ENCODE data around the gene FYCO1.

FYCO1 gene

DNA sequence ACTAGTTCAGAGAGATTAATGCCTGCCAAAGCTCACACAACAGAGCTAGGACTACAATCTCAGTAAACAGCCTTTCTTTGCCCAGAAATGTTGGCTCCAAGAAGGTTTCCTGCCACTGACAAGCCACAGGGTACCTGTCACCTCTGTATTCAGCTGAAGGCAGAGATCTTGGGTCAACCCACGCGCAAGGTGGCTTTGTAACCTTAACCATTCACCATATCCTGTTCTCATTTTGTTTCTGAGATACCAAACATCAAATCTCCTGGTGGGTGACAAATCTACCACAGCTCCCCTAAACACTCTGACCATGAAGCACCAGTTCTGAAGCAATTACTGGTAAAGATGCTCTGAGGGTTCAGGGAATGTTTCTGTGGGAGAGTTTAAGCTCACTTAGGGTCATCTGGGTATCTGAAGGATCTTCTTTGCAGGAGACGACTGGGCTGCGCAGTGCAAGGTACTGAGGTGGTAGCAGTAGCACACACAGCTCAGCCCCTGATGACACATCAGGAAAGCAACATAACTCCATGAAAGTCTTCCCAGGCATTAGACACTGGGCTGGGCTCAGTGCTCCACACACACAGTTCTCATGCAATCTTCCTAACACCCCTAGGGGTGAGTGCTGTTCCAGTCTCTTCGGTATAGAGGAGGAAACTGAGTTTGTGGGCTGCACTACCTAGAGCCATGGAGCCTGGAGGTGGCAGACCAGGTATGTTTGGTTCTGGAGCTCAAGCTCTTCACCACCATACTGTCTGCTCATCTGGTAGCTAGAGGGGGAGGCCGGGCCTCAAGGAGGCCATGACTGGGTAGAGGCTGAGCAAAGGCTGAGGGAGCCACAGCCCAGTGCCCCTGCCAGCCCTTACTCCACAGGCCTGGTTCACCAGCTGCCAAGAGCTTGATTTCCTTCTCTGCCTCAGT is 44.7 kb downstream of the FYCO1 start:
- Histone ChIP-seq H3K4me2 (ENCODE audit: low read length) (no peak overlapping the region), H3K56ac (ENCODE audit: low read length) (no peak overlapping the region), H2BK5ac (ENCODE audit: low read length) (no peak overlapping the region), H3K18ac (ENCODE audit: low read length) (no peak overlapping the region), H3K79me1 (ENCODE audit: low read length) (no peaks in the 10 kb centered on the region), H4K8ac (ENCODE audit: low read depth, low read length) (no peak overlapping the region), H2AK5ac (ENCODE audit: low read length) (no peak overlapping the region), H2BK15ac (replicated peaks; ENCODE audit: low read depth) (no peak overlapping the region), H3K9ac (ENCODE audit: low read length) (no peak overlapping the region), H3K23ac (ENCODE audit: low read length) (no peak overlapping the region), H3K27me3 (ENCODE audit: insufficient read depth, low read length, poor library complexity) (no peaks in the 10 kb centered on the region), H4K5ac (ENCODE audit: low read length) (no peak overlapping the region), H3K4me3 (ENCODE audit: low read length) (no peak overlapping the region), H3K27ac (ENCODE audit: low read depth, low read length) (no peak overlapping the region), H3K4me1 (ENCODE audit: control insufficient read depth, low read depth, low read length) (no peaks in the 10 kb centered on the region), H3K36me3 (ENCODE audit: control insufficient read depth, insufficient read depth, low read length) (peaks cover 3% of the 10 kb centered on the region), H2BK120ac (ENCODE audit: low read depth, low read length) (no peak overlapping the region), H3K79me2 (ENCODE audit: control insufficient read depth, insufficient read depth, low read length) (no peaks in the 10 kb centered on the region), H3K4ac (ENCODE audit: low read depth, low read length) (no peak overlapping the region)
- no peak for DNase-seq
- WGBS (ENCODE audit: extremely low coverage, insufficient coverage, low lambda C conversion rate): no CpG with 5 or more reads among the region's 6 CpGs

DNA sequence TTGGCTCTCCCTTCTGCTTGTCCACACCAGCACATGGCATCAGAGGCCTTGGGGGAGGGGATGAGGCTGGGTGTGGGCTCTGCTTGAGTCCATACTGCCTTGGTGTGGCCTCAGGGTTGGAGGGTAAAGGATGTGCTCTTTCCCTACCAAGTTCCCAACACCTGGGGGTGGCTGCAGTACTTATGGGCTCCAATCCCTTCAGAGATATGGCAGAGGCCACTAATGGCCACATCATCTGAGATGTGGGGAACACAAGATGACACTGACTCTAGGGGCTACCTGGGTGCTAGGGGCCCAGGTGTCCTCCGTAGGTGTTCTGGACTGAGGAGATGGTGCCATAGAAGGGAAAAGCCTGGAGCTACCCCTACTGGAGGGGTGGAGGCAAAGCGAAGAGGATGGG is 45.5 kb downstream of the FYCO1 start:
- Histone ChIP-seq H3K4ac (ENCODE audit: low read depth, low read length) (no peak overlapping the region), H4K8ac (ENCODE audit: low read depth, low read length) (no peak overlapping the region), H3K4me2 (ENCODE audit: low read length) (no peak overlapping the region), H3K18ac (ENCODE audit: low read length) (no peak overlapping the region), H2BK120ac (ENCODE audit: low read depth, low read length) (no peak overlapping the region), H3K23ac (ENCODE audit: low read length) (no peak overlapping the region), H3K27ac (ENCODE audit: low read depth, low read length) (no peak overlapping the region), H3K56ac (ENCODE audit: low read length) (no peak overlapping the region), H2BK5ac (ENCODE audit: low read length) (no peak overlapping the region), H3K9ac (ENCODE audit: low read length) (no peak overlapping the region), H2AK5ac (ENCODE audit: low read length) (no peak overlapping the region), H3K4me1 (ENCODE audit: control insufficient read depth, low read depth, low read length) (no peaks in the 10 kb centered on the region), H4K5ac (ENCODE audit: low read length) (no peak overlapping the region), H3K79me1 (ENCODE audit: low read length) (no peaks in the 10 kb centered on the region), H3K27me3 (ENCODE audit: insufficient read depth, low read length, poor library complexity) (no peaks in the 10 kb centered on the region), H3K79me2 (ENCODE audit: control insufficient read depth, insufficient read depth, low read length) (no peaks in the 10 kb centered on the region), H3K36me3 (ENCODE audit: control insufficient read depth, insufficient read depth, low read length) (peaks cover 3% of the 10 kb centered on the region), H3K4me3 (ENCODE audit: low read length) (no peak overlapping the region), H2BK15ac (replicated peaks; ENCODE audit: low read depth) (no peak overlapping the region)
- WGBS (ENCODE audit: extremely low coverage, insufficient coverage, low lambda C conversion rate): no CpG with 5 or more reads among the region's 2 CpGs
- no peak for DNase-seq

DNA sequence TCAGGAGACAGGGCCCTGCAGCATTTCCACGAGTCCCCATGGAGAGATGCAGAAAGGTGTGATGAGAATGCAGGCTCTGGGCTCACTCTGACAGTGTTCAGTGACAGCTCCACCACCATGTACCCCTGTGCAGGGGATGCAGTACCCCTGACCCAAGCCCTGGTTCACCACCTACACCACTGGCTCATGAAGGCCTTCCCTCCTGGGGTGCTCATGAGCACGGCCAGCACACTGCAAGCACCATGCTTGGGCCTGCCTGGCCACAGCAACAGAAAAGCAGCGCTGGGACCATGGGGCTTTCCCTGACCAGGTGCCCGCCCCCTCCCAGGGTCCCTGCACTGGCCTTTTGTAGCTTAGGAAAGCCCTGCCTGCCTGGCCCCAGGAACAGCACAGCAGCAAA is 46.2 kb downstream of the FYCO1 start:
- Histone ChIP-seq H3K23ac (ENCODE audit: low read length) (no peak overlapping the region), H4K5ac (ENCODE audit: low read length) (no peak overlapping the region), H2BK5ac (ENCODE audit: low read length) (no peak overlapping the region), H3K4me2 (ENCODE audit: low read length) (no peak overlapping the region), H2AK5ac (ENCODE audit: low read length) (no peak overlapping the region), H3K4ac (ENCODE audit: low read depth, low read length) (no peak overlapping the region), H3K9ac (ENCODE audit: low read length) (no peak overlapping the region), H3K36me3 (ENCODE audit: control insufficient read depth, insufficient read depth, low read length) (peaks cover 1% of the 10 kb centered on the region), H3K79me2 (ENCODE audit: control insufficient read depth, insufficient read depth, low read length) (no peaks in the 10 kb centered on the region), H3K56ac (ENCODE audit: low read length) (no peak overlapping the region), H3K4me3 (ENCODE audit: low read length) (no peak overlapping the region), H3K18ac (ENCODE audit: low read length) (no peak overlapping the region), H3K27me3 (ENCODE audit: insufficient read depth, low read length, poor library complexity) (no peaks in the 10 kb centered on the region), H4K8ac (ENCODE audit: low read depth, low read length) (no peak overlapping the region), H3K79me1 (ENCODE audit: low read length) (no peaks in the 10 kb centered on the region), H3K27ac (ENCODE audit: low read depth, low read length) (no peak overlapping the region), H2BK120ac (ENCODE audit: low read depth, low read length) (no peak overlapping the region), H3K4me1 (ENCODE audit: control insufficient read depth, low read depth, low read length) (no peaks in the 10 kb centered on the region), H2BK15ac (replicated peaks; ENCODE audit: low read depth) (no peak overlapping the region)
- WGBS (ENCODE audit: extremely low coverage, insufficient coverage, low lambda C conversion rate): no CpG with 5 or more reads among the region's 4 CpGs
- no peak for DNase-seq

DNA sequence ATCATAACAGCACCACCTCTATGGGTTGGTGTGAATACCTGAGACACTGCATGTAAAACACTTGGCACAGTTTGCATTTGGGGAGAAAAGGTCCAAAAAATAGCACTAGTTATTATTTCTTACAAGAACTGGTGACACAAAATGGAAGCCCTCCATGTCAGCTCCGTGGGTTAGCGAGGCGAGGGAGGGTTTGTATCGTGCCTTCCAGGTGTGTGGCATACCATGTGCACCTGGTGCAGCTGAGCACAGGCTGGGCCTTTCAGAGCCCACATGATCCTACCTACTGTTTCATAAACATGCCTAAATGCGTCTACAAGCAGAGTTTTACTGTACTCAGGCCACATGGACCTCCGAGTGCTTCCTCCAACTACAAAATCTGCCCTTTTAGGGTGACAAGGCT is 46.7 kb downstream of the FYCO1 start:
- Histone ChIP-seq H3K23ac (ENCODE audit: low read length) (no peak overlapping the region), H3K4me2 (ENCODE audit: low read length) (no peak overlapping the region), H3K4ac (ENCODE audit: low read depth, low read length) (no peak overlapping the region), H3K56ac (ENCODE audit: low read length) (no peak overlapping the region), H3K79me1 (ENCODE audit: low read length) (no peaks in the 10 kb centered on the region), H3K18ac (ENCODE audit: low read length) (no peak overlapping the region), H3K27ac (ENCODE audit: low read depth, low read length) (no peak overlapping the region), H3K9ac (ENCODE audit: low read length) (no peak overlapping the region), H2BK5ac (ENCODE audit: low read length) (no peak overlapping the region), H2AK5ac (ENCODE audit: low read length) (no peak overlapping the region), H3K4me1 (ENCODE audit: control insufficient read depth, low read depth, low read length) (no peaks in the 10 kb centered on the region), H3K36me3 (ENCODE audit: control insufficient read depth, insufficient read depth, low read length) (peaks cover 1% of the 10 kb centered on the region), H4K8ac (ENCODE audit: low read depth, low read length) (no peak overlapping the region), H2BK120ac (ENCODE audit: low read depth, low read length) (no peak overlapping the region), H3K4me3 (ENCODE audit: low read length) (no peak overlapping the region), H3K79me2 (ENCODE audit: control insufficient read depth, insufficient read depth, low read length) (no peaks in the 10 kb centered on the region), H4K5ac (ENCODE audit: low read length) (no peak overlapping the region), H3K27me3 (ENCODE audit: insufficient read depth, low read length, poor library complexity) (no peaks in the 10 kb centered on the region), H2BK15ac (replicated peaks; ENCODE audit: low read depth) (no peak overlapping the region)
- no CpG with 5 or more reads among the region's 6 CpGs for WGBS (ENCODE audit: extremely low coverage, insufficient coverage, low lambda C conversion rate)
- no peak for DNase-seq

DNA sequence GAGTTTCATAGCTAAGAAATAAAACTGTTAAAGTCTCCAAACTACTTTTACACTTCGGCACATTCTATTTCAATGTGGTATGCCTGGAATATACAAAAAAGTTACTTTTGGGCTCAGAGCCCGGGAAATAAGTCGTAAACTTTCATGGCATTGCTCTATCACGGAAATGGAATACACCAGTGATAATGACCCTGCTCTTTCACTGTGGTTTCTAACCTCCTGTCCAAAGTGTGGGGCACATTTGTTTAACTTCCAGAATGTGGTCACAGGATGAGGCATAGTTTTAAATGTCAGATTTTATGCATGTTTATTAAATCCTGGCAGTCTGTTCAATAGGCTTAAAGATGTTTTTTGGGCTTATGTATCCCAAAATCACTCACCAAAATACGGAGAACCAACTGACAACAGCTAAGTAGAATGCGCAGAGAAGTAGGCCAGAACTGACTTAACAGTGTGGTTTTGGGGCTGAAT is 47.3 kb downstream of the FYCO1 start:
- Histone ChIP-seq H3K4me1 (ENCODE audit: control insufficient read depth, low read depth, low read length) (no peaks in the 10 kb centered on the region), H3K4ac (ENCODE audit: low read depth, low read length) (no peak overlapping the region), H3K4me3 (ENCODE audit: low read length) (no peak overlapping the region), H3K56ac (ENCODE audit: low read length) (no peak overlapping the region), H2BK15ac (replicated peaks; ENCODE audit: low read depth) (no peak overlapping the region), H2AK5ac (ENCODE audit: low read length) (no peak overlapping the region), H3K27ac (ENCODE audit: low read depth, low read length) (no peak overlapping the region), H3K27me3 (ENCODE audit: insufficient read depth, low read length, poor library complexity) (no peaks in the 10 kb centered on the region), H2BK5ac (ENCODE audit: low read length) (no peak overlapping the region), H4K8ac (ENCODE audit: low read depth, low read length) (no peak overlapping the region), H3K36me3 (ENCODE audit: control insufficient read depth, insufficient read depth, low read length) (no peaks in the 10 kb centered on the region), H3K79me2 (ENCODE audit: control insufficient read depth, insufficient read depth, low read length) (no peaks in the 10 kb centered on the region), H3K18ac (ENCODE audit: low read length) (no peak overlapping the region), H3K9ac (ENCODE audit: low read length) (no peak overlapping the region), H3K79me1 (ENCODE audit: low read length) (no peaks in the 10 kb centered on the region), H2BK120ac (ENCODE audit: low read depth, low read length) (no peak overlapping the region), H4K5ac (ENCODE audit: low read length) (no peak overlapping the region), H3K23ac (ENCODE audit: low read length) (no peak overlapping the region), H3K4me2 (ENCODE audit: low read length) (no peak overlapping the region)
- no peak for DNase-seq
- WGBS (ENCODE audit: extremely low coverage, insufficient coverage, low lambda C conversion rate): no CpG with 5 or more reads among the region's 6 CpGs

DNA sequence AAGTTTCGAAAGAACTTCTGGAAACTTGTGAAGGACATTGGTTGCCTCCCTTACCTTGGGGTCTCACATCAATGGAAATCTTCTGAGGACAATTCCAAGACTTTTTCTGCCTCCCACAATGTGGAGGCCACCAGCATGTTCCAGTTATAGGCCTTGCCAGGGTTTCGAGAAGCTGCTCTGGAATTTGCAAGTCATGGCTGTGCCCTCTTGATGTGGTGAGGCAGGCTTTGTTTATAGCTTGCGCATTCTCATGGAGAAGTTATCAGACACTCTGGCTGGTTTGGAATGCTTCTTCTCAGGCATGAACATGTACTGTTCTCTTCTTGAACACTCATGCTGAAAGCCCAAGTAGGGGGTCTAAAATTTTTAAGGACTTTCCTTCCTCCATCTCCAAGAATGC is 48.3 kb downstream of the FYCO1 start:
- Histone ChIP-seq H3K79me1 (ENCODE audit: low read length) (no peaks in the 10 kb centered on the region), H3K4me1 (ENCODE audit: control insufficient read depth, low read depth, low read length) (no peaks in the 10 kb centered on the region), H2BK120ac (ENCODE audit: low read depth, low read length) (no peak overlapping the region), H4K5ac (ENCODE audit: low read length) (no peak overlapping the region), H3K9ac (ENCODE audit: low read length) (no peak overlapping the region), H3K56ac (ENCODE audit: low read length) (no peak overlapping the region), H3K4me2 (ENCODE audit: low read length) (no peak overlapping the region), H3K18ac (ENCODE audit: low read length) (no peak overlapping the region), H3K36me3 (ENCODE audit: control insufficient read depth, insufficient read depth, low read length) (no peaks in the 10 kb centered on the region), H3K4ac (ENCODE audit: low read depth, low read length) (no peak overlapping the region), H2BK15ac (replicated peaks; ENCODE audit: low read depth) (no peak overlapping the region), H4K8ac (ENCODE audit: low read depth, low read length) (no peak overlapping the region), H3K27me3 (ENCODE audit: insufficient read depth, low read length, poor library complexity) (no peaks in the 10 kb centered on the region), H3K23ac (ENCODE audit: low read length) (no peak overlapping the region), H2AK5ac (ENCODE audit: low read length) (no peak overlapping the region), H2BK5ac (ENCODE audit: low read length) (no peak overlapping the region), H3K4me3 (ENCODE audit: low read length) (no peak overlapping the region), H3K27ac (ENCODE audit: low read depth, low read length) (no peak overlapping the region), H3K79me2 (ENCODE audit: control insufficient read depth, insufficient read depth, low read length) (no peaks in the 10 kb centered on the region)
- WGBS (ENCODE audit: extremely low coverage, insufficient coverage, low lambda C conversion rate): no CpG with 5 or more reads among the region's 3 CpGs
- no peak for DNase-seq
